Skeletal muscle tissue (tissue), 4 donors: Measurements from ENCODE around the gene ABTB2. TPM values are rescaled to one million over a fixed set of nuclear protein-coding genes. Genes with fewer than 3 reads are reported as not detected.

Source experiments
- H3K27ac ChIP-seq: one replicate; pipeline ENCODE4 v1.7.0; 2013; ENCODE audit warnings: mild to moderate bottlenecking, low read depth, low read length, inconsistent platforms
- H3K27me3 ChIP-seq, 3 donors: one replicate each; pipeline ENCODE4 v1.7.0; 2013; ENCODE audit warnings: low read length in 3 of 3; ENCODE audit not compliant: control insufficient read depth in 3 of 3, insufficient read depth in 3 of 3
- H3K36me3 ChIP-seq, 3 donors: one replicate each; pipeline ENCODE4 v1.7.0; 2013; ENCODE audit warnings: low read length in 3 of 3; ENCODE audit not compliant: control insufficient read depth in 3 of 3, insufficient read depth in 3 of 3
- H3K4me1 ChIP-seq, 3 donors: one replicate each; pipeline ENCODE4 v1.7.0; 2013; ENCODE audit warnings: low read length in 3 of 3, mild to moderate bottlenecking in 3 of 3; ENCODE audit not compliant: control insufficient read depth in 3 of 3, insufficient read depth in 3 of 3
- H3K4me3 ChIP-seq, 3 donors: one replicate each; pipeline ENCODE4 v1.7.0; 2013; ENCODE audit warnings: low read length in 3 of 3
- H3K9ac ChIP-seq, 3 donors: one replicate each; pipeline ENCODE4 v1.7.0; 2013; ENCODE audit warnings: low read length in 3 of 3, mild to moderate bottlenecking in 3 of 3, moderate library complexity in 2 of 3, low read depth in 1 of 3
- H3K9me3 ChIP-seq, 3 donors: one replicate each; pipeline ENCODE4 v1.7.0; 2013; ENCODE audit warnings: low read length in 3 of 3; ENCODE audit not compliant: control insufficient read depth in 3 of 3
- total RNA-seq: library from RNA; depleted of rRNA; stranded (reverse); fragments of >200 nt; gene quantifications from one replicate; pipeline ENCODE4 v1.2.3, GENCODE V29; 2014
- donor health status: Osteomylitis.

Gene ABTB2
- total RNA-seq, 1 donor from 2014 or later: 6.3 TPM

DNA sequence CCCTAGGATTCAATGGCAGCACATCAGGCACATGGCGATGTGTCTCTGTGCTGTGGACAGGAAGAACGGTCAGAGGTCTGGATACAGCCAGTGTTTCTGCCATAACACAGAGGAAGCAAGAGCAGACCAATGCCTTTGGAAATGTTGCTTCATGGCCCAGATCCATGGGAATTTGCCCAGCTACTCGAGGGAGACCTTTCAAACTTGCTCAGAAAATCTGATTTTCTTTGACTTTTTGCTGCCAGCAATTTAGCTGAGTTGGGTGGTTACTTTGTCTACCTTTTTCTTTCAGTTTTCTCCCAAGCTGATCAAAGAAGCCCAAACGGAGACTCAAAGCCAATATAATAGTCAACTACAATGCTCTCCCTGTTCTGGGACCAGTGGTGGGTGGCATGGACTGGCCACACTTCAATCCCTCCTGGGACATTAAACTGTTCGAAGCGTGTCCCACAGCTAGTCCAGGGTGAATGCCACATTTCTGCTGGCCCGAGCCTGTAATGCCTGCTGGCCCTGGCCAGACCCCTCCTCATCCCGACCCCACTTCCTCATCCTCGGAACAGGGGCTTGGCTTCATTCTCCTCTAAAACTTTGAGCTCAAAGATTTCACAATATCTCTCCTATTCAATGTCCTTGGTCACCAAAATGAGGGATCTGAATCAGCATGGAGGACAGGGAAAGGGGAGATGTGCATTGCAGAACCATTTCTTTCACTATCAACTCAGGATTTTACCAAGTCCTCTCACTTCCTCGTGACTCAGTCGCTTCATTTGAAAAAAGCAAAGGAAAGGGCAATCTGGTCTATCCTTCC, 93.3 kb downstream of the ABTB2 start:
- Histone ChIP-seq H3K9me3 (no peaks in the 10 kb centered on the region), H3K27ac (no peak overlapping the region), H3K9ac (no peak overlapping the region), H3K4me1 (peaks cover 14 to 36% (median 27%) of the 10 kb centered on the region in 3 donors), H3K36me3 (no peaks in the 10 kb centered on the region), H3K27me3 (no peaks in the 10 kb centered on the region), H3K4me3 (no peak overlapping the region)

DNA sequence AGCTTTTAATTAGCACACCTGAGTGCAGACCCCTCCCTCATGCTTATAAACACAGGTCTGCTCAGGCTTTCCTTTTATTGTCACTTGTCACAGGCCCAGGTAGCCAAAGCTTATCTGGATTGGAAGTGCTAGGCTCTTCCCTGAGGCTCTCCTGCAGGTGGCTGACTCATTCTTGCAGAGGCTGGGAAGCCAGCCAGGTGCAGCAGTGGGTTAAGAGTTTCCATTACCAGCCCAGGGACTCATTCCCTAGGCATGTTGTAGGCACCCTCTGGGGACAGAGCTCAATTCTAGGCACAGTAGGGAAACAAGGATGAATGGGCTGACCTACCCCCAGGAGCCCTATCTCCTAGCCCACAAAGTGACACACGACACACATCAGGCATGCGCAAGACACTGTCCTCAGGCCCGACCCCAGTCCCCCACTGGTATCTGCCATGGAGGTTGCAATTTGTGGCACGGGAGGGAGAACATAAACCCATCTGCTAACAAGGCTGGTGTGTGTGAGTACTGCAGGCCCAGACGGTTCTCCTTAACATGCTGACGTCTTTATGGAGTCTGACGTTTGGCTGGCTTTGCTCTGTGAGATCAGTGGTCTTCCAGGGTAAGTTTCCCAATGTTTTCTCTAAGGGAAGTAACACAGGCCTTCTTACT, 94.2 kb downstream of the ABTB2 start:
- no peak overlapping the region for H3K27ac ChIP-seq
- H3K36me3 ChIP-seq: no peaks in the 10 kb centered on the region

DNA sequence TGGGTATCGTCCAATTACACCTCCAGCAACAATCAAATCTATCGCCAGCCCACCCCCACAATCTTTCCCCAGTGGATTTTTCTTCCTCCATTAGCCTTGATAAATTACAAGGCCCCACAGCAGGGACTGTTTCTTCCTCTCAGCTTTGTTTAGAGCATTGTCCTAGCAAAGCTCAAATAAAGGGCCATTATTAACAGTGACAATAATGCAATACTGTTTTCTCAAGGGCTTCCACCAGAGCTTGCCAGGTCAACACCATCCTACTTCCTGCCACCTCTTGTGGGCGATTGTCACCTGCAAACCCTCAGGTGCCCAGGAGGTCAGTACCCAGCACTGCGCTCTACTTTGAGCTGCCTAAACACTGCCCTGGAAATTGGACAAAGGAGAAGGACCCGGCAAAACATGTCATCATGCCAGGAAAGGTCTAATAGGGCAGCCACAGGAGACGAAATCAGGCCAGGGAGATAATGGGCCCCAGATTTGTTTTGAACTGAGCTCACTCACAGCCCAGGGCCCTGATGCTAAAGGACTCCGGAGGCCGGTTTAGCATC, 95.2 kb downstream of the ABTB2 start:
- Histone ChIP-seq H3K4me3 (no peak overlapping the region), H3K9ac (peak overlapping the region in 1 of 3 donors; percentile 20), H3K27ac (no peak overlapping the region), H3K9me3 (no peaks in the 10 kb centered on the region), H3K4me1 (peaks cover 14 to 36% (median 27%) of the 10 kb centered on the region in 3 donors), H3K27me3 (no peaks in the 10 kb centered on the region), H3K36me3 (no peaks in the 10 kb centered on the region)

More for the DNA sequence above, 94.2 kb downstream of the ABTB2 start:
- Histone ChIP-seq H3K9me3 (no peaks in the 10 kb centered on the region), H3K9ac (peak overlapping the region in 1 of 3 donors; percentile 20), H3K4me1 (peaks cover 14 to 36% (median 27%) of the 10 kb centered on the region in 3 donors), H3K27me3 (no peaks in the 10 kb centered on the region), H3K4me3 (no peak overlapping the region)

DNA sequence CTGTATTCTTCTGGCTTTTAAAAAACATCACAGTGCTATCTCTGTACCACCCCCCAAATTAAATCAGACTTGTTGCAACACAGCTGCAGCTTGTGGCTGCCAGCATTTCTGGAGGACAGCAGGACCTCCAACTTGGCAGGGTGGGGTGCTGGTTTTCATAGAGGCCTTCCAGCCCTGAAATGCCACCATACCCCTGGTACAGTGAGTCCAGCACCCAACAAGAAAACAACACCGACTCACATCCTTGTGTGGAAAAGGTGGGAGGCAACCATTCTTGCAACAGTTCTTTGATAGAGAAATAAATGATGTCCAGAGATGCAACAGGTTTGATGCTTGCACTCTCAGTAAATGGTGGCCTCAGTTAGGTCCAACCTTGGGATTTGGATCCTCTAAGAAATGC, 96.0 kb downstream of the ABTB2 start:
- Histone ChIP-seq H3K9ac (no peak overlapping the region), H3K4me1 (peaks cover 9 to 29% (median 22%) of the 10 kb centered on the region in 3 donors), H3K27ac (no peak overlapping the region), H3K9me3 (no peaks in the 10 kb centered on the region), H3K36me3 (no peaks in the 10 kb centered on the region), H3K27me3 (no peaks in the 10 kb centered on the region), H3K4me3 (no peak overlapping the region)

DNA sequence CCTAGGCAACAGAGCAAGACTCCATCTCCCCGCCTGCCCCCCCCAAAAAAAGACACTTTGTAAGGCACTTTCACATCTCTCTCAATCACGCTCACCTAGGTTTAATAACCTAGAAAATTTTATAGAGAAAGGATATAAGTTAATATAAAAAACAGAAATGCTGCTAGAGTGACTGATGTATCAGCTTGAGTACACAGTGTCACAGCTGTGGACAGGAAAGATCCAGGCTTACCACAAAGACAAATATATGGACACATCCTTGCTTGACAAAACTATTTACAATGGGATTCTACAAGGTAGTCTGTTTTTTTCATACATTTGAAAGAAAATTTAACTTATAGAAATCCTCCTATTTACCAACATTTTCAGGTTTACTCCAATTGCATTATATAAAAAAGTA, 96.7 kb downstream of the ABTB2 start:
- H3K4me1 ChIP-seq: peaks cover 9 to 25% (median 18%) of the 10 kb centered on the region in 3 donors
- H3K27ac ChIP-seq: no peak overlapping the region
- H3K36me3 ChIP-seq: no peaks in the 10 kb centered on the region
- no peaks in the 10 kb centered on the region for H3K27me3 ChIP-seq
- H3K9ac ChIP-seq: no peak overlapping the region
- no peaks in the 10 kb centered on the region for H3K9me3 ChIP-seq
- no peak overlapping the region for H3K4me3 ChIP-seq

DNA sequence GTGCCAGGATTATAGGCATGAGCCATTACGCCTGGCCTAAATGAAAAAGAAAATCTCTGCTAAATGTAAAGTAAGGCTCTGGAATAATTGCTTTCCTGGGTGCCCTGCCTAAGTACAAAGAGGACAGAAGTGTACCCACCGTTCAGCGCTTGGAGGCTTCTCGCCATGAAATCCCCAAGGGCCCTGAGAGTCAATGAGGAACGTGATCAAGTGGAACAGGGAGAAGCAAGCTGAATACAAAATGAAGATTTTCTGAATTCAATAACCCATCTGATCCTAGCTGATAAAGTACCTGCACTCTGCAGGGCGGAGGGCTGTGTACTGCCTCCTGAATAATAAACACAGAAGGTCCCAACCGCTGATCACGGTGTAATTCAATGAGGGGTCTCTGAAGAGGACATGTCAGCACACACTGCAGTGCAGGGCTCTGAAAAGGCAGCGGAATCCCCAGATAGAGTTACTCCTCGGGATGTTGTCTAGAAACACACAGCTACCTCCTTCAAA, 97.7 kb downstream of the ABTB2 start:
- Histone ChIP-seq H3K36me3 (no peaks in the 10 kb centered on the region), H3K4me1 (peaks cover 9 to 25% (median 18%) of the 10 kb centered on the region in 3 donors), H3K4me3 (no peak overlapping the region), H3K9me3 (no peaks in the 10 kb centered on the region), H3K27ac (no peak overlapping the region), H3K9ac (no peak overlapping the region), H3K27me3 (no peaks in the 10 kb centered on the region)

DNA sequence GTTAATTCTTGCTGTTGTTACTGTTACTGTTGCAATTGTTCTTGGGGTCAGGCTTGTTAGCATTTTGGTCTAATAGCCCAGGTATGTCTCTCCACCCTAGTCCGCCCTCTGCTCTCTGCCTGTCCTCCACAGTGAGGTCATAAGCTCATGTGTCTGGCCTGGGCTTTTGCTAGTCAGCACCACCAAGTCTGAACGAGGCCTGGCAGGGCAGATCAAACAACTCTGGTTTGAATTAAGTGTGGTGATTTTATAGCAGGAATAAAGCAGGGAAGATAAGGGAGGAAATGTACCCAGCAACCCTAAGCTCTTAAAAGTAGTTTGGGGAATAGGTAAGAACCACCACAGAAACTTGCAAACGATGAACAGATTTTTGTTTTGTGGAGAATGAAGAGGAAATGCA, 98.7 kb downstream of the ABTB2 start:
- no peak overlapping the region for H3K4me3 ChIP-seq
- H3K36me3 ChIP-seq: no peaks in the 10 kb centered on the region
- no peaks in the 10 kb centered on the region for H3K9me3 ChIP-seq
- H3K4me1 ChIP-seq: peaks cover 7 to 22% (median 18%) of the 10 kb centered on the region in 3 donors
- H3K27me3 ChIP-seq: no peaks in the 10 kb centered on the region
- no peak overlapping the region for H3K27ac ChIP-seq
- no peak overlapping the region for H3K9ac ChIP-seq

DNA sequence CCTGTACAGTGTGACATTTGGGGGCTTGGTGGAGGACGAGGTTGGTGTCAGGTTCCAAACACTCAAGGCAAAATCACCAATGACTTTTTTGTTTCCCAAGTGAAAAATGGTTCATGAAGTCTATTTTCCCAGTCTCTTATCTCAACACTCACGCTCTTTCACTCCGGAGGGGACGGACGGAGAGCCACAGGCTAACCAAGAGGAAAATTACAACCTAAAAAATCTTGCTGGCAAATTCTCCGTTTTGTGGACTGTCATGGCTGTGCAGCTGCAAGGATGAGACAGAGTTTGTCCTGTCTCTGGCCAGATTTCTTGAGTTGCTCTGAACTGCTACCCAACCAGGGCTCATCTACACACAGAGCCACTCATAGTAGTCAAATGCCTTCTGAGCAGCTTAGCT, 101.2 kb downstream of the ABTB2 start:
- H3K27ac ChIP-seq: no peak overlapping the region

DNA sequence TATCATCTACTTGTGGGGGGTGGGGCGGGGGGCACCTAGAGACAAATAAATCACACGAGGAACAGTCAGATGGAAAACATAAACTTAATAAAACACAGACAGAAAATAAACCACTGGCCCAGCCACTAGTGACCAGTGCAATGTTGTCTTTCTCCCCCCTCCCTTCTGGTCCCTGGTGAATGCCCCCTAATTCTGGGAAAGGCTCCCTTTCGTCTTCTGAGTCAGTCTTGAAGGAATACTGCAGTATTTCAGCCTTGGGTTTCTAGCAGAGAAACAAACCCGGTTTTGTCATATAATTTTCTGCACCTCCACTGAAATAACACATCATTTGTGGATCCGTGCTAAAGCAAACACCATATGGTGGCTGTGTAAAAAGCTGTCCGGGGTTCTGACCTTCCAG, 101.7 kb downstream of the ABTB2 start:
- H3K4me1 ChIP-seq: peaks cover 5 to 18% (median 9%) of the 10 kb centered on the region in 3 donors
- no peaks in the 10 kb centered on the region for H3K36me3 ChIP-seq
- H3K9me3 ChIP-seq: no peaks in the 10 kb centered on the region
- H3K27ac ChIP-seq: no peak overlapping the region
- no peak overlapping the region for H3K4me3 ChIP-seq
- H3K9ac ChIP-seq: no peak overlapping the region
- H3K27me3 ChIP-seq: no peaks in the 10 kb centered on the region

More for the DNA sequence above, 101.2 kb downstream of the ABTB2 start:
- H3K9ac ChIP-seq: no peak overlapping the region
- H3K27me3 ChIP-seq: no peaks in the 10 kb centered on the region
- H3K9me3 ChIP-seq: no peaks in the 10 kb centered on the region
- no peaks in the 10 kb centered on the region for H3K36me3 ChIP-seq
- no peak overlapping the region for H3K4me3 ChIP-seq
- peaks cover 2 to 13% (median 5%) of the 10 kb centered on the region in 3 donors for H3K4me1 ChIP-seq

DNA sequence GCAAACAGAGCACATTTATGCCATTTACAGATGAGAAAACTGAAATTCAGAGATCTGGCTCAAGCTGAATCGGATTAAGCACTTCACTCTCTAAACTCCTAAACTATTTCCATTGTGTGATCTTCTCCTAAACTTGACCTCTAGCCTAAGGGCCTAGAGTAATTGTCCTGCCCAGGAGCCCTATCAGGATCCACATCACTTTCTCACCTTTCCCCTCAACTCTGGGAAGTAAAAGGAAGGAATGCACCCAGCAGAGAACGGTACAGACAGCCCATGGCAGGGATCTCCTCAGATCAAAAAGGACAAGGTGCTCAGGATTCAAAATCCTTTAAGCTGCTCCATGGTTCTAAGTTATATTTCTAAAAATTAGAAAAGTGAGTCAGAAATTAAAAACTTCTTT, 102.7 kb downstream of the ABTB2 start:
- Histone ChIP-seq H3K4me3 (no peak overlapping the region), H3K36me3 (no peaks in the 10 kb centered on the region), H3K27me3 (no peaks in the 10 kb centered on the region), H3K9me3 (no peaks in the 10 kb centered on the region), H3K27ac (no peak overlapping the region), H3K4me1 (peaks cover 7 to 27% (median 15%) of the 10 kb centered on the region in 3 donors), H3K9ac (no peak overlapping the region)
